NCI-H2196 (cell line): ENCODE measurements around the gene ZKSCAN2.

Experiments used
- DNase-seq: peaks from one replicate; lab custom pipeline; 2025; ENCODE audit not compliant: unreplicated experiment; lab: John Stamatoyannopoulos, UW

The ZKSCAN2 gene

GRCh38 chr16:25257470-25257955 lies at the start of gene ZKSCAN2:
ZKSCAN2 (minus strand) TSS chr16:25257845; CDS start chr16:25257127, 718 bp downstream.
- DNase-seq: peak; percentile 91

GRCh38 chr16:25299792-25300590 lies 42.3 kb upstream of the ZKSCAN2 start:
- no peak for DNase-seq

- no peak for DNase-seq
These were observed 40.7 kb upstream of the ZKSCAN2 start for GRCh38 chr16:25298165-25298872.

GRCh38 chr16:25297151-25297787 lies 39.6 kb upstream of the ZKSCAN2 start:
- no peak for DNase-seq

- DNase-seq: no peak
These were observed 33.9 kb upstream of the ZKSCAN2 start for GRCh38 chr16:25291580-25291979.

- DNase-seq: no peak
These were observed 31.8 kb upstream of the ZKSCAN2 start for GRCh38 chr16:25289466-25289865.

GRCh38 chr16:25279491-25279890 lies 21.8 kb upstream of the ZKSCAN2 start:
- peak; percentile 19 for DNase-seq

GRCh38 chr16:25271421-25271820 lies 13.8 kb upstream of the ZKSCAN2 start:
- no peak for DNase-seq

GRCh38 chr16:25270577-25270976 lies 12.9 kb upstream of the ZKSCAN2 start:
- no peak for DNase-seq

GRCh38 chr16:25269879-25270278 lies 12.2 kb upstream of the ZKSCAN2 start:
- DNase-seq: no peak

GRCh38 chr16:25265968-25266367 lies 8.3 kb upstream of the ZKSCAN2 start:
- no peak for DNase-seq

- no peak for DNase-seq
These were observed 7.0 kb upstream of the ZKSCAN2 start for GRCh38 chr16:25264597-25264996.

- DNase-seq: no peak
These were observed 2.8 kb upstream of the ZKSCAN2 start for GRCh38 chr16:25260416-25260815.

- no peak for DNase-seq
These were observed 1.2 kb upstream of the ZKSCAN2 start for GRCh38 chr16:25258861-25259179.

- DNase-seq: peak; percentile 88
These were observed 563 bp upstream of the ZKSCAN2 start for GRCh38 chr16:25257956-25258860.

- no peak for DNase-seq
These were observed 763 bp downstream of the ZKSCAN2 start for GRCh38 chr16:25256695-25257469.

- DNase-seq: no peak
These were observed 4.3 kb downstream of the ZKSCAN2 start for GRCh38 chr16:25253322-25253721.

- no peak for DNase-seq
These were observed 7.2 kb downstream of the ZKSCAN2 start for GRCh38 chr16:25250467-25250866.

- no peak for DNase-seq
These were observed 21.7 kb downstream of the ZKSCAN2 start for GRCh38 chr16:25235991-25236390.

- DNase-seq: no peak
These were observed 29.3 kb downstream of the ZKSCAN2 start for GRCh38 chr16:25228372-25228771.
